K562 (cell line): ENCODE measurements around the gene LRRC49. TPM values are rescaled to one million over a fixed set of nuclear protein-coding genes. Genes with fewer than 3 reads are reported as not detected.
A peak's percentile ranks its signal among the peaks of the same experiment; 100 is the strongest.

Source experiments
- ADNP ChIP-seq: fragments of 200-800 bp; sonication (Bioruptor generic); IDR thresholded peaks from 2 replicates; pipeline ENCODE4 v1.6.1; 2016; ENCODE audit warnings: missing genetic modification characterization, missing compliant biosample characterization
- DACH1 ChIP-seq: fragments of 450-650 bp; IDR thresholded peaks from 2 replicates; pipeline ENCODE4 v1.6.1; 2018; ENCODE audit not compliant: partially characterized antibody
- EP300 ChIP-seq: IDR thresholded peaks from 2 replicates; pipeline ENCODE4 v1.6.1; 2012; ENCODE audit warnings: low read length, improper control_type of control experiment
- GTF2F1 ChIP-seq: IDR thresholded peaks from 2 replicates; pipeline ENCODE4 v1.6.1; 2011; ENCODE audit warnings: low read depth, low read length, improper control_type of control experiment
- IRF9 ChIP-seq: fragments of 450-650 bp; IDR thresholded peaks from 2 replicates; pipeline ENCODE4 v1.6.1; 2016; ENCODE audit warnings: missing biosample characterization, missing genetic modification characterization
- MGA ChIP-seq: fragments of 450-650 bp; IDR thresholded peaks from 2 replicates; pipeline ENCODE4 v1.6.1; 2016; ENCODE audit warnings: mild to moderate bottlenecking, moderate library complexity
- NCOA1 ChIP-seq: fragments of 450-650 bp; IDR thresholded peaks from 2 replicates; pipeline ENCODE4 v1.6.1; 2016; ENCODE audit warnings: low read depth
- RB1 ChIP-seq: fragments of 450-650 bp; IDR thresholded peaks from 2 replicates; pipeline ENCODE4 v1.6.1; 2017; ENCODE audit warnings: low read depth, mild to moderate bottlenecking
- STAT5A ChIP-seq: IDR thresholded peaks from 2 replicates; pipeline ENCODE4 v1.6.1; 2012; ENCODE audit warnings: low read length, inconsistent platforms, borderline replicate concordance
- ZC3H11A ChIP-seq: IDR thresholded peaks from 2 replicates; pipeline ENCODE4 v1.6.1; 2012; ENCODE audit warnings: low read depth, low read length, improper control_type of control experiment
- polyA plus RNA-seq, 8 experiments: library from polyadenylated mRNA; depleted of rRNA in 4 of 8; stranded (reverse) in 5 of 8; unstranded in 3 of 8; fragments of >200 nt; fragmentation: Nextera tagmentation in 2 of 8; fragmentation: Illumina TruSeq in 1 of 8; extraction: Ambion mirVana in 2 of 8; extraction: Trizol in 1 of 8; gene quantifications; 2 replicates each; pipeline versions ENCODE4 v1.2.1 to v1.2.3, GENCODE V29; 2011 to 2014; ENCODE audit warnings: inconsistent platforms in 1 of 8, missing spikeins in 1 of 8
- total RNA-seq, 7 experiments: library from RNA; depleted of rRNA in 6 of 7; stranded (reverse); fragments of >200 nt in 6 of 7; fragmentation: Illumina TruSeq in 2 of 7; extraction: Trizol in 2 of 7; gene quantifications; 2 replicates each; pipeline versions ENCODE4 v1.2.1 to v1.2.3, GENCODE V29; 2011 to 2021; ENCODE audit warnings: low replicate concordance in 1 of 7
- TF ChIP-seq, protein P1 (sequence below), 2 experiments: fragments of 450-650 bp in 1 of 2; IDR thresholded peaks; 2 replicates each; pipeline ENCODE4 v1.6.1; 2011 to 2017; ENCODE audit warnings: low read depth in 2 of 2, antibody characterized with exemption in 1 of 2, borderline replicate concordance in 1 of 2, low read length in 1 of 2, mild to moderate bottlenecking in 1 of 2, mixed read lengths in 1 of 2; ENCODE audit not compliant: control insufficient read depth in 1 of 2

The LRRC49 gene
- total and polyA plus RNA-seq, 9 of the 15 experiments (the other 6 are each of a cell fraction or from before 2014, with no cell fraction given) = 0.32 TPM; not detected in 8

DNA sequence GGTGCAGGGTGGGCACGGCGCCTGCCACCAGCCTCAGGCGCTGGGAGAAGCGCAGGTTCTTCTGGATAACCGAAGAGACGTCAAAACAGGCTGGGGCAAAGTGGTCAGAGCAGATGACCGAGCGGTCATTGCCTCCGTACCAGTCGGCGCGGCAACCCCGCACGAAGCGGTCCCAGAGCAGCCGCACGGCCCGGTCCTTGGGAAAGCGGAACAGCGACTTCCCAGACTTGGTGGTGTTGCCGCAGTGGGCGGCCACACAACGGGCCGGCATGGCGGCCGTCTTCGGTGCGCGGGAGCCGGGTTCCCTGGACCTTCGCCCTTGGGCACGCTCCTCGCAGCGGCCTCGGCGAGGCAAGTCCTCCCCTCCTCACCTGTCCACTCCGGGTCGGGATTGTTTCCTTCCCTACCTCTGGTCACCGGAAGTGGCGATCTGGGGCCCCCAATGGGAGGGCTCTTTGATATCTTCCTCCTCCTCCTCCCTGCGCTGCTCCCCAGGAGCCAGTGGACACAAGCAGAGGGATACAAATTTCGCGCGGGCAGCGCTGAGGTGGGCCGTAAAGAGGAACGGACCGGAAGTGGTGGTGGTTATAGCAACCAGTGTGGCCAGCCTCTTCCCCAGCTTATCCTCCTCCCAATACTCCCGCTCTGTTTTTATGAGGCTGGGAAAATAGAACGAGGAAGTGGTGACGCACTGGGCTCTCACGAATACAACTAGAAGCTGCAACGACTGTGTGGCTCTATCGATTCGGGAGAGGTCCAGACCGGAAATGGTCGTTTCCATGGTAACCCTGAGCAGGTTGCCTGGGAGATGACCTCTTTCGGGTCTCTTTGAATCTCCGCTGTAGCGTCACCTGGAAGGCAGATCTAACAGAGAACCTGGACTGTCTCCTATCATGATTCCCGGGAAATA lies at the start of gene LRRC49, which contains the start of gene THAP10 (continued):
- TF ChIP-seq MGA (no peak), RB1 (no peak), STAT5A (no peak), ADNP (tag) (no peak), ZC3H11A (no peak), GTF2F1 (no peak), EP300 (no peak), NCOA1 (0 out of 2 replicates have a peak, but pooled peaks have one; percentile 25), DACH1 (no peak), IRF9 (tag) (no peak)
- TF ChIP-seq, protein P1, sequence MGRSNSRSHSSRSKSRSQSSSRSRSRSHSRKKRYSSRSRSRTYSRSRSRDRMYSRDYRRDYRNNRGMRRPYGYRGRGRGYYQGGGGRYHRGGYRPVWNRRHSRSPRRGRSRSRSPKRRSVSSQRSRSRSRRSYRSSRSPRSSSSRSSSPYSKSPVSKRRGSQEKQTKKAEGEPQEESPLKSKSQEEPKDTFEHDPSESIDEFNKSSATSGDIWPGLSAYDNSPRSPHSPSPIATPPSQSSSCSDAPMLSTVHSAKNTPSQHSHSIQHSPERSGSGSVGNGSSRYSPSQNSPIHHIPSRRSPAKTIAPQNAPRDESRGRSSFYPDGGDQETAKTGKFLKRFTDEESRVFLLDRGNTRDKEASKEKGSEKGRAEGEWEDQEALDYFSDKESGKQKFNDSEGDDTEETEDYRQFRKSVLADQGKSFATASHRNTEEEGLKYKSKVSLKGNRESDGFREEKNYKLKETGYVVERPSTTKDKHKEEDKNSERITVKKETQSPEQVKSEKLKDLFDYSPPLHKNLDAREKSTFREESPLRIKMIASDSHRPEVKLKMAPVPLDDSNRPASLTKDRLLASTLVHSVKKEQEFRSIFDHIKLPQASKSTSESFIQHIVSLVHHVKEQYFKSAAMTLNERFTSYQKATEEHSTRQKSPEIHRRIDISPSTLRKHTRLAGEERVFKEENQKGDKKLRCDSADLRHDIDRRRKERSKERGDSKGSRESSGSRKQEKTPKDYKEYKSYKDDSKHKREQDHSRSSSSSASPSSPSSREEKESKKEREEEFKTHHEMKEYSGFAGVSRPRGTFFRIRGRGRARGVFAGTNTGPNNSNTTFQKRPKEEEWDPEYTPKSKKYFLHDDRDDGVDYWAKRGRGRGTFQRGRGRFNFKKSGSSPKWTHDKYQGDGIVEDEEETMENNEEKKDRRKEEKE (IDR thresholded peaks at IDR 0.05; ENCODE audit: borderline replicate concordance in 1 of 2, control insufficient read depth in 1 of 2, low read depth in 2 of 2, low read length in 1 of 2) = no peak
